Measurements from ENCODE around the gene CSAG2. TPM values are rescaled to one million over a fixed set of nuclear protein-coding genes. Genes with fewer than 3 reads are reported as not detected.
"Not testable (repeated sequence)": the region's sequence is repeated elsewhere in the genome, so short reads cannot be mapped to it uniquely, and the experiment has no call there.

Gene CSAG2
- total RNA-seq, 1 donor = not detected

- H3K4me1 ChIP-seq (ENCODE audit: insufficient read depth, low read length); H3K4me3 ChIP-seq (ENCODE audit: low read length); H3K27me3 ChIP-seq (ENCODE audit: insufficient read depth, low read length); H3K9me3 ChIP-seq (ENCODE audit: low read depth, low read length): not testable (repeated sequence)
Measured at GRCh38 chrX:152700390-152700789, 8.7 kb downstream of the CSAG2 start.

- not testable (repeated sequence) for H3K4me3 ChIP-seq (ENCODE audit: low read length); H3K9me3 ChIP-seq (ENCODE audit: low read depth, low read length); H3K4me1 ChIP-seq (ENCODE audit: insufficient read depth, low read length); H3K27me3 ChIP-seq (ENCODE audit: insufficient read depth, low read length)
Measured at GRCh38 chrX:152697952-152698931, 10.8 kb downstream of the CSAG2 start, which contains the start of gene MAGEA3. Gene MAGEA3 (plus strand): TSS chrX:152698794. CDS start chrX:152700833, 2,039 bp downstream.

GRCh38 chrX:152681012-152681411, 28.1 kb downstream of the CSAG2 start:
- H3K4me3 ChIP-seq (ENCODE audit: low read length); H3K27me3 ChIP-seq (ENCODE audit: insufficient read depth, low read length); H3K4me1 ChIP-seq (ENCODE audit: insufficient read depth, low read length); H3K9me3 ChIP-seq (ENCODE audit: low read depth, low read length): not testable (repeated sequence)

GRCh38 chrX:152674652-152675051, 34.4 kb downstream of the CSAG2 start:
- not testable (repeated sequence) for H3K27me3 ChIP-seq (ENCODE audit: insufficient read depth, low read length); H3K4me1 ChIP-seq (ENCODE audit: insufficient read depth, low read length); H3K9me3 ChIP-seq (ENCODE audit: low read depth, low read length); H3K4me3 ChIP-seq (ENCODE audit: low read length)

GRCh38 chrX:152674135-152674534, 34.9 kb downstream of the CSAG2 start:
- Histone ChIP-seq H3K27me3 (ENCODE audit: insufficient read depth, low read length) (no peaks in the 10 kb centered on the region), H3K4me3 (ENCODE audit: low read length) (no peak overlapping the region), H3K4me1 (ENCODE audit: insufficient read depth, low read length) (no peaks in the 10 kb centered on the region), H3K9me3 (ENCODE audit: low read depth, low read length) (no peaks in the 10 kb centered on the region)

GRCh38 chrX:152663086-152663485, 46.0 kb downstream of the CSAG2 start:
- H3K4me1 ChIP-seq (ENCODE audit: insufficient read depth, low read length) = no peaks in the 10 kb centered on the region
- H3K9me3 ChIP-seq (ENCODE audit: low read depth, low read length) = no peaks in the 10 kb centered on the region
- no peak overlapping the region for H3K4me3 ChIP-seq (ENCODE audit: low read length)
- no peaks in the 10 kb centered on the region for H3K27me3 ChIP-seq (ENCODE audit: insufficient read depth, low read length)

- Histone ChIP-seq H3K9me3 (ENCODE audit: low read depth, low read length) (no peaks in the 10 kb centered on the region), H3K27me3 (ENCODE audit: insufficient read depth, low read length) (no peaks in the 10 kb centered on the region), H3K4me3 (ENCODE audit: low read length) (no peak overlapping the region), H3K4me1 (ENCODE audit: insufficient read depth, low read length) (no peaks in the 10 kb centered on the region)
Measured at GRCh38 chrX:152658302-152658701, 50.8 kb downstream of the CSAG2 start.

Other genes with a start within 250 kb of the CSAG2 start
- under 0.01 TPM for gene GABRQ, start 71.4 kb downstream of the CSAG2 start, total RNA-seq
- gene MAGEA3, start 10.5 kb downstream of the CSAG2 start, total RNA-seq = not detected
- 0.10 TPM for gene MAGEA2B, start 5.4 kb upstream of the CSAG2 start, total RNA-seq
- gene CSAG1, start 24.4 kb upstream of the CSAG2 start, total RNA-seq = not detected
- gene MAGEA12, start 24.5 kb upstream of the CSAG2 start, total RNA-seq = not detected
- not detected for gene MAGEA2, start 44.6 kb upstream of the CSAG2 start, total RNA-seq
- gene CSAG3, start 49.9 kb upstream of the CSAG2 start, total RNA-seq = not detected
- not detected for gene MAGEA6, start 60.4 kb upstream of the CSAG2 start, total RNA-seq
- 9.7 TPM for gene CETN2, start 121.5 kb upstream of the CSAG2 start, total RNA-seq
- 2.7 TPM for gene NSDHL, start 121.8 kb upstream of the CSAG2 start, total RNA-seq
- gene ZNF185, start 188.8 kb upstream of the CSAG2 start, total RNA-seq = 24.9 TPM

Data from mononuclear cell (primary cell).